ENCODE results near the gene PVALEF.

- TF ChIP-seq POLR2A (IDR thresholded peaks at IDR 0.05), result no peak
- TF ChIP-seq CTCF (IDR thresholded peaks at IDR 0.05 in 4 of 5, conservative IDR thresholded peaks at IDR 0.05 in 1 of 5), result no peak
Observed at GRCh38 chr17:81148571-81148970, 16.7 kb upstream of the PVALEF start.
